A673 (cell line): ENCODE results near the gene RBBP5.

Experiments
- CTCF ChIP-seq: fragments of 300-800, 200-600 bp; sonication (generic); conservative IDR thresholded peaks from 2 replicates; pipeline ENCODE4 v1.5.1; 2017; ENCODE audit warnings: low read depth, mild to moderate bottlenecking, antibody characterized with exemption, low read length, moderate library complexity, mixed read lengths
- EZH2 ChIP-seq: fragments of 200-600 bp; sonication (generic); IDR thresholded peaks from 2 replicates; pipeline ENCODE4 v1.6.1; 2017; ENCODE audit warnings: borderline replicate concordance, low read depth, mild to moderate bottlenecking, mixed read lengths, antibody characterized with exemption, low read length; ENCODE audit not compliant: poor library complexity, severe bottlenecking

- TF ChIP-seq CTCF = peak; percentile 75
- TF ChIP-seq EZH2 = no peak
Observed at GRCh38 chr1:205121660-205122488, at the start of gene RBBP5.
